GM03348 (cell line): ENCODE results near the gene LDLRAD3.
A peak's percentile ranks its signal among the peaks of the same experiment; 100 is the strongest.
"Not testable (repeated sequence)": the region's sequence is repeated elsewhere in the genome, so short reads cannot be mapped to it uniquely, and the experiment has no call there.

Source experiments
- DNase-seq: peaks from one replicate; pipeline ENCODE4 v3.0.0; 2012; ENCODE audit warnings: low spot score

The LDLRAD3 gene

GRCh38 chr11:35943713-35944502 lies at the start of gene LDLRAD3:
Gene LDLRAD3 (plus strand): TSS chr11:35944062. CDS start chr11:35944099, 37 bp downstream.
- peak; percentile 97 for DNase-seq

GRCh38 chr11:35897019-35897418 lies 46.8 kb upstream of the LDLRAD3 start:
- no peak for DNase-seq

- no peak for DNase-seq
Observed at GRCh38 chr11:35902961-35903360, 40.9 kb upstream of the LDLRAD3 start.

- DNase-seq = no peak
Observed at GRCh38 chr11:35905646-35906276, 38.1 kb upstream of the LDLRAD3 start.

- DNase-seq = no peak
Observed at GRCh38 chr11:35906277-35906661, 37.6 kb upstream of the LDLRAD3 start.

GRCh38 chr11:35906681-35907080 lies 37.2 kb upstream of the LDLRAD3 start:
- DNase-seq = no peak

GRCh38 chr11:35907648-35908431 lies 36.0 kb upstream of the LDLRAD3 start:
- DNase-seq = peak; percentile 13

GRCh38 chr11:35908432-35908771 lies 35.5 kb upstream of the LDLRAD3 start:
- DNase-seq = not testable (repeated sequence)

- DNase-seq = no peak
Observed at GRCh38 chr11:35909511-35910265, 34.2 kb upstream of the LDLRAD3 start.

GRCh38 chr11:35911013-35911412 lies 32.8 kb upstream of the LDLRAD3 start:
- no peak for DNase-seq

- DNase-seq = no peak
Observed at GRCh38 chr11:35911616-35912165, 32.2 kb upstream of the LDLRAD3 start.

GRCh38 chr11:35912436-35912835 lies 31.4 kb upstream of the LDLRAD3 start:
- DNase-seq = not testable (repeated sequence)

- DNase-seq = no peak
Observed at GRCh38 chr11:35912883-35913624, 30.8 kb upstream of the LDLRAD3 start.

GRCh38 chr11:35914816-35915215 lies 29.0 kb upstream of the LDLRAD3 start:
- DNase-seq = no peak

GRCh38 chr11:35916270-35916669 lies 27.6 kb upstream of the LDLRAD3 start:
- no peak for DNase-seq

GRCh38 chr11:35917676-35918075 lies 26.2 kb upstream of the LDLRAD3 start:
- DNase-seq = no peak

- no peak for DNase-seq
Observed at GRCh38 chr11:35918716-35919115, 25.1 kb upstream of the LDLRAD3 start.

- no peak for DNase-seq
Observed at GRCh38 chr11:35919244-35919643, 24.6 kb upstream of the LDLRAD3 start.

GRCh38 chr11:35923452-35923851 lies 20.4 kb upstream of the LDLRAD3 start:
- DNase-seq = no peak

- no peak for DNase-seq
Observed at GRCh38 chr11:35924811-35925210, 19.1 kb upstream of the LDLRAD3 start.

GRCh38 chr11:35927104-35927503 lies 16.8 kb upstream of the LDLRAD3 start:
- no peak for DNase-seq
